ENCODE data around the gene C14orf132. TPM values are rescaled to one million over a fixed set of nuclear protein-coding genes. Genes with fewer than 3 reads are reported as not detected.

The C14orf132 gene
- total RNA-seq, 4 donors from 2014 or later, result 3.0 to 13.5 (median 3.9) TPM

- Histone ChIP-seq H3K4me3 (no peak overlapping the region), H3K27me3 (no peaks in the 10 kb centered on the region), H3K27ac (no peak overlapping the region), H3K36me3 (peaks cover 0 to 8% (median 0%) of the 10 kb centered on the region in 3 donors), H3K9me3 (no peaks in the 10 kb centered on the region), H3K4me1 (peaks cover 0 to 34% (median 9%) of the 10 kb centered on the region in 3 donors)
- no peak for DNase-seq
- intact Hi-C loops (cut with DNase I), result no loop called here
- 65 to 80% methylated on average over 7 to 10 of the region's 10 CpGs for WGBS, 2 donors
- no peak for TF ChIP-seq POLR2A (IDR thresholded peaks at IDR 0.05)
- TF ChIP-seq, protein P1, sequence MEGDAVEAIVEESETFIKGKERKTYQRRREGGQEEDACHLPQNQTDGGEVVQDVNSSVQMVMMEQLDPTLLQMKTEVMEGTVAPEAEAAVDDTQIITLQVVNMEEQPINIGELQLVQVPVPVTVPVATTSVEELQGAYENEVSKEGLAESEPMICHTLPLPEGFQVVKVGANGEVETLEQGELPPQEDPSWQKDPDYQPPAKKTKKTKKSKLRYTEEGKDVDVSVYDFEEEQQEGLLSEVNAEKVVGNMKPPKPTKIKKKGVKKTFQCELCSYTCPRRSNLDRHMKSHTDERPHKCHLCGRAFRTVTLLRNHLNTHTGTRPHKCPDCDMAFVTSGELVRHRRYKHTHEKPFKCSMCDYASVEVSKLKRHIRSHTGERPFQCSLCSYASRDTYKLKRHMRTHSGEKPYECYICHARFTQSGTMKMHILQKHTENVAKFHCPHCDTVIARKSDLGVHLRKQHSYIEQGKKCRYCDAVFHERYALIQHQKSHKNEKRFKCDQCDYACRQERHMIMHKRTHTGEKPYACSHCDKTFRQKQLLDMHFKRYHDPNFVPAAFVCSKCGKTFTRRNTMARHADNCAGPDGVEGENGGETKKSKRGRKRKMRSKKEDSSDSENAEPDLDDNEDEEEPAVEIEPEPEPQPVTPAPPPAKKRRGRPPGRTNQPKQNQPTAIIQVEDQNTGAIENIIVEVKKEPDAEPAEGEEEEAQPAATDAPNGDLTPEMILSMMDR (IDR thresholded peaks at IDR 0.05), result no peak
Observed at GRCh38 chr14:96055753-96056508, 16.8 kb downstream of the C14orf132 start.

DNA sequence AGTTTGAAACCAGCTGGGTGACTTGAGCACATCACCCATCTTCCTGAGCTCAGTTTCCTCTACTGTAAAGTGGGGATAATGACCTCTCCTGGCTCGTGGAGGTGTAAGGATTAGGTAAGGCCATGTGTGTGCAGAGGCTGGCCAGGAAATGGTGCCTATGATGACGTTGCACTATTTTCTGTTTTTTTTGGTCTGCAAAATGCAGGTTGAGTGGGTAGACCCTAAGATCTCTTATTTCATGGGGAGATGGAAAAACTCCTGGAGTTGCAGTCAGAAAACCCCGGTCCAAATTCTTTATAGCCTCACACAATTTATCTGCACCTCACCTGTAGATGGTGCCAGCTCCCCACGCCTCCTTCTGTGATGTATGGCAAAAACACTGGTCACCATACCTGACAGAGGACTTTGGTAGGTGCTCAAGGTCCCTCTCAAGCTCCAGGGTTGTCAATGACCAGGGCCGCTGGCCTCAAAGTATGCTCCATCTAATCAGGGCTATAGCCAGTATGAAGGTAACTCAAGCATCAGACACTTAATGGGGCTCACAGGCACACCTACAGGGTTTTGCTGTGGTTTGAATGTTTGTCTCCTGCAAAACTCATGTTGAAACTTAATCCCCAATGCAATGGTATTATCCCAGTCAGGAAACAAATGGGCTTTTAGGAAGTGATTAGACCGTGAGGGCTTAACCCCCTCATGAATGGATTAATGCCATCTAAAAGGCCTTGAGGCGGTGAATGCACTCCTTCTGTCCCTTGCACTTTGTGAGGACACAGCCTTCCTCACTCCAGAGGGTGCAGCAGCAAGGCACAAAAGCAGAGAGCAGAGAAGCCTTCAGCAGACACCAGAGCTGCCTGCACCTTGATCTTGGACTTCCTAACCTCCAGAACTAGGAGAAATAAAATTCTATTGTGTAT, 17.6 kb downstream of the C14orf132 start:
- TF ChIP-seq, protein P1 (IDR thresholded peaks at IDR 0.05), result peak in 1 of 6 experiments; percentile 46
- no peak for TF ChIP-seq POLR2A (IDR thresholded peaks at IDR 0.05)
- H3K4me3 ChIP-seq, result no peak overlapping the region
- intact Hi-C loops (cut with DNase I), result no loop called here
- no peak overlapping the region for H3K27ac ChIP-seq
- H3K27me3 ChIP-seq, result no peaks in the 10 kb centered on the region
- DNase-seq, result no peak
- peaks cover 0 to 4% (median 0%) of the 10 kb centered on the region in 3 donors for H3K36me3 ChIP-seq
- H3K9me3 ChIP-seq, result no peaks in the 10 kb centered on the region
- peaks cover 0 to 34% (median 9%) of the 10 kb centered on the region in 3 donors for H3K4me1 ChIP-seq
- 64 to 71% methylated on average over 5 to 7 of the region's 7 CpGs for WGBS, 2 donors

GRCh38 chr14:96057738-96058137, 18.6 kb downstream of the C14orf132 start:
- DNase-seq, result no peak
- Histone ChIP-seq H3K4me1 (peaks cover 0 to 38% (median 9%) of the 10 kb centered on the region in 3 donors), H3K36me3 (no peaks in the 10 kb centered on the region), H3K4me3 (no peak overlapping the region), H3K27ac (no peak overlapping the region), H3K27me3 (no peaks in the 10 kb centered on the region), H3K9me3 (no peaks in the 10 kb centered on the region)
- intact Hi-C loops (cut with DNase I), result no loop called here
- WGBS, 2 donors, result 78 to 83% methylated on average over 7 to 8 of the region's 9 CpGs
- TF ChIP-seq, protein P1 (IDR thresholded peaks at IDR 0.05), result no peak
- TF ChIP-seq POLR2A (IDR thresholded peaks at IDR 0.05), result no peak

DNA sequence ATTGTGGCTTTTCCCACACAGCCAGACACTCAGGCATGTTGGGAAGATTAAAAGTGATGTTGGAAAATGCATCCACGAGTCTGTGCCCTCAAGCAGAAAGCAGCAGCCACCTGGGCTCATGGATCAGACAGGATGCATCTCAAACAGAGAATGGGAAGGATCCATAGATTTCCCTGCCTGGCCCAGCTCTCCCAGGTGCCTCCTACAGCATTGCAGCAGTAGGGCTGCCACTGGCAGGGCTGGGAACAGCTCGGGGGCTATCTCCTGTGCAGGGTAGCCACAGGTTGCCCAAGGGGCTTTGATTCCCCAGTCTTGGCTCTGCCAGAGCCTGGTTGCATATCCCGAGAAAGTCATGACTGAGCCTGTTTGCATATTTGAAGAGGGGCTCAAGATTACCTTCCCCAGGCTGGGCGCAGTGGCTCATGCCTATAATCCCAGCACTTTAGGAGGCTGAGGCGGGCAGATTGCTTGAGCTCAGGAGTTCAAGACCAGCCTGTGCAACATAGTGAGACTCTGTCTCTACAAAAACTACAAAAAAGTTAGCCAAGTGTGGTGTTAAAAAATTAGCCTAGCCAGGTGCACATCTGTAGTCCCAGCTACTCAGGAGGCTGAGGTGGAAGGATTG, 19.5 kb downstream of the C14orf132 start:
- intact Hi-C loops (cut with DNase I), result no loop called here
- DNase-seq, result no peak
- H3K4me3 ChIP-seq, result no peak overlapping the region

GRCh38 chr14:96059519-96060135, 20.5 kb downstream of the C14orf132 start:
- 97 to 100% methylated on average over 1 to 3 of the region's 3 CpGs for WGBS, 2 donors

More for the DNA sequence above, 19.5 kb downstream of the C14orf132 start:
- H3K4me1 ChIP-seq, result peaks cover 0 to 33% (median 6%) of the 10 kb centered on the region in 3 donors
- H3K27me3 ChIP-seq, result no peaks in the 10 kb centered on the region
- no peak for TF ChIP-seq POLR2A (IDR thresholded peaks at IDR 0.05)
- 80 to 83% methylated on average over 1 to 4 of the region's 5 CpGs for WGBS, 2 donors
- H3K36me3 ChIP-seq, result no peaks in the 10 kb centered on the region
- H3K27ac ChIP-seq, result no peak overlapping the region
- no peaks in the 10 kb centered on the region for H3K9me3 ChIP-seq

More at GRCh38 chr14:96059519-96060135, 20.5 kb downstream of the C14orf132 start:
- H3K4me3 ChIP-seq, result no peak overlapping the region
- H3K27me3 ChIP-seq, result no peaks in the 10 kb centered on the region
- no peaks in the 10 kb centered on the region for H3K9me3 ChIP-seq
- H3K27ac ChIP-seq, result no peak overlapping the region
- H3K4me1 ChIP-seq, result peaks cover 0 to 23% (median 0%) of the 10 kb centered on the region in 3 donors
- no peak for TF ChIP-seq POLR2A (IDR thresholded peaks at IDR 0.05)
- TF ChIP-seq, protein P1 (IDR thresholded peaks at IDR 0.05), result no peak
- intact Hi-C loops (cut with DNase I), result no loop called here
- no peak for DNase-seq
- no peaks in the 10 kb centered on the region for H3K36me3 ChIP-seq

Data from esophagus squamous epithelium (tissue), 5 donors.